Liver (tissue), 9 donors: ENCODE measurements around the gene WWP2. TPM values are rescaled to one million over a fixed set of nuclear protein-coding genes. Genes with fewer than 3 reads are reported as not detected.

Source experiments
- DNase-seq: peaks from one replicate; pipeline ENCODE4 v3.0.0-alpha.2; 2017; ENCODE audit warnings: low spot score
- H3K27ac ChIP-seq, 2 donors: one replicate each; pipeline ENCODE4 v1.7.0; 2013; ENCODE audit warnings: inconsistent platforms in 2 of 2, low read length in 2 of 2, control low read depth in 1 of 2, low read depth in 1 of 2, mild to moderate bottlenecking in 1 of 2
- H3K27me3 ChIP-seq, 4 donors: one replicate each; pipeline versions ENCODE4 v1.6.1 to v1.7.0; 2013; ENCODE audit warnings: low read length in 3 of 4, inconsistent platforms in 1 of 4, mild to moderate bottlenecking in 1 of 4, moderate library complexity in 1 of 4; ENCODE audit not compliant: control insufficient read depth in 4 of 4, insufficient read depth in 4 of 4
- H3K36me3 ChIP-seq, 4 donors: one replicate each; pipeline versions ENCODE4 v1.6.1 to v1.7.0; 2013; ENCODE audit warnings: low read length in 3 of 4, mild to moderate bottlenecking in 3 of 4, low read depth in 1 of 4, moderate library complexity in 1 of 4; ENCODE audit not compliant: control insufficient read depth in 4 of 4, insufficient read depth in 3 of 4
- H3K4me1 ChIP-seq, 4 donors: one replicate each; pipeline versions ENCODE4 v1.6.1 to v1.7.0; 2013; ENCODE audit warnings: low read length in 3 of 4, mild to moderate bottlenecking in 3 of 4, moderate library complexity in 1 of 4; ENCODE audit not compliant: control insufficient read depth in 4 of 4, insufficient read depth in 4 of 4
- H3K4me3 ChIP-seq, 3 donors: one replicate each; pipeline versions ENCODE4 v1.6.1 to v1.7.0; 2013; ENCODE audit warnings: low read length in 3 of 3, control low read depth in 1 of 3, low read depth in 1 of 3, mild to moderate bottlenecking in 1 of 3
- H3K9ac ChIP-seq, 2 donors: one replicate each; pipeline ENCODE4 v1.7.0; 2013; ENCODE audit warnings: low read length in 2 of 2, mild to moderate bottlenecking in 2 of 2, moderate library complexity in 2 of 2, control low read depth in 1 of 2, low read depth in 1 of 2
- H3K9me3 ChIP-seq, 4 donors: one replicate each; pipeline versions ENCODE4 v1.6.1 to v1.7.0; 2013; ENCODE audit warnings: low read length in 3 of 4; ENCODE audit not compliant: control insufficient read depth in 4 of 4
- EGR1 ChIP-seq, 2 donors: IDR thresholded peaks; 2 replicates each; pipeline ENCODE4 v1.6.1; 2016 to 2018; ENCODE audit warnings: antibody characterized with exemption in 2 of 2, low read depth in 2 of 2
- FOXA1 ChIP-seq: IDR thresholded peaks from 2 replicates; pipeline ENCODE4 v1.6.1; 2016; ENCODE audit warnings: antibody characterized with exemption
- FOXA2 ChIP-seq: IDR thresholded peaks from 2 replicates; pipeline ENCODE4 v1.6.1; 2016; ENCODE audit warnings: antibody characterized with exemption
- HNF4A ChIP-seq, 2 donors: conservative IDR thresholded peaks; 2 replicates each; pipeline ENCODE4 v1.6.1; 2016; ENCODE audit warnings: antibody characterized with exemption in 2 of 2, mild to moderate bottlenecking in 2 of 2
- HNF4G ChIP-seq: IDR thresholded peaks from 2 replicates; pipeline ENCODE4 v1.6.1; 2016; ENCODE audit warnings: antibody characterized with exemption
- JUND ChIP-seq, 2 donors: IDR thresholded peaks; 2 replicates each; pipeline ENCODE4 v1.6.1; 2016; ENCODE audit warnings: antibody characterized with exemption in 2 of 2
- NR2F2 ChIP-seq: IDR thresholded peaks from 2 replicates; pipeline ENCODE4 v1.6.1; 2016; ENCODE audit warnings: antibody characterized with exemption
- RAD21 ChIP-seq, 2 donors: IDR thresholded peaks; 2 replicates each; pipeline ENCODE4 v1.6.1; 2016; ENCODE audit warnings: antibody characterized with exemption in 2 of 2, mild to moderate bottlenecking in 2 of 2
- RXRA ChIP-seq, 2 donors: IDR thresholded peaks; 2 replicates each; pipeline ENCODE4 v1.6.1; 2017 to 2018; ENCODE audit warnings: antibody characterized with exemption in 2 of 2, mild to moderate bottlenecking in 1 of 2
- SP1 ChIP-seq: IDR thresholded peaks from 2 replicates; pipeline ENCODE4 v1.6.1; 2018; ENCODE audit warnings: antibody characterized with exemption, mild to moderate bottlenecking
- YY1 ChIP-seq: IDR thresholded peaks from 2 replicates; pipeline ENCODE4 v1.6.1; 2016; ENCODE audit warnings: antibody characterized with exemption, mild to moderate bottlenecking
- ZBTB33 ChIP-seq: IDR thresholded peaks from 2 replicates; pipeline ENCODE4 v1.6.1; 2016; ENCODE audit warnings: antibody characterized with exemption
- WGBS: extraction: QIAGEN DNeasy Blood & Tissue Kit; methylation state at CpG from one replicate; pipeline ENCODE4 v1.1.7; 2013; 5-methylcytosine and 5-hydroxymethylcytosine counted together
- polyA plus RNA-seq, 2 donors: library from polyadenylated mRNA; stranded (reverse) in 1 of 2; unstranded in 1 of 2; fragments of 200-250 nt in 1 of 2; fragments of >200 nt in 1 of 2; fragmentation: Nextera tagmentation in 1 of 2; extraction: Ambion mirVana in 1 of 2; gene quantifications; one replicate each; pipeline versions ENCODE4 v1.2.1 to v1.2.3, GENCODE V29; 2013 to 2015
- total RNA-seq, 2 donors: library from RNA; depleted of rRNA; stranded (reverse); fragments of >200 nt; gene quantifications; one replicate each; pipeline ENCODE4 v1.2.3, GENCODE V29; 2014
- TF ChIP-seq, protein P1 (sequence below): IDR thresholded peaks from 2 replicates; pipeline ENCODE4 v1.6.1; 2016; ENCODE audit warnings: antibody characterized with exemption
- TF ChIP-seq, protein P2 (sequence below): IDR thresholded peaks from 2 replicates; pipeline ENCODE4 v1.6.1; 2016; ENCODE audit warnings: antibody characterized with exemption
- TF ChIP-seq, protein P3 (sequence below): IDR thresholded peaks from 2 replicates; pipeline ENCODE4 v1.6.1; 2016; ENCODE audit warnings: antibody characterized with exemption, mild to moderate bottlenecking
- TF ChIP-seq, protein P4 (sequence below): fragments of 150-350 bp; IDR thresholded peaks from 2 replicates; pipeline ENCODE4 v1.5.1; 2017; ENCODE audit warnings: improper control_type of control experiment, low read depth, low read length; ENCODE audit not compliant: missing input control
- donor health status: healthy.
- donor health status: healthy.
- donor health status: healthy.
- donor health status: healthy.
- donor health status: healthy.

The WWP2 gene
- total and polyA plus RNA-seq, 4 donors, result 8.6 to 22.7 (median 13.6) TPM

DNA sequence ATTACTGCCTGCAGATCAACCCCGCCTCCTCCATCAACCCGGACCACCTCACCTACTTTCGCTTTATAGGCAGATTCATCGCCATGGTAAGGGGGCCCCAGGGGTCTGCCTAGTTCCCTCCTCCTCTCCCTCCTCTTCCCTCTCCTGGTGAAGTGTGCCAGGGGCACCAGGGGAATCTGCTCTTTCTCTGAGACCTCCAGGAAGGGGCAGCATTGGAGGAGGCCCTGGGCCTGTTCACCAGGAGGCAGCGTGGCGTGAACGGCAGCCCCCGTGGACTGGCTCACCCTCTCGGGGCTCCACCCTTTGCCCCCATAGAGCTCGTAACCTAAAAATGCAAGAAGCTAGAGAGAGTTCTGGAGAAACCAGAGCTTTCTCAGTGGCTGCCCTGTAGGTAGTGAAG is 171.9 kb downstream of the WWP2 start:
- DNase-seq, result no peak
- no peak overlapping the region for H3K4me3 ChIP-seq
- no peaks in the 10 kb centered on the region for H3K9me3 ChIP-seq
- H3K9ac ChIP-seq, result no peak overlapping the region
- 92% methylated on average over 10 of the region's 10 CpGs for WGBS
- no peaks in the 10 kb centered on the region for H3K4me1 ChIP-seq
- H3K27me3 ChIP-seq, result no peaks in the 10 kb centered on the region
- no peak overlapping the region for H3K27ac ChIP-seq
- TF ChIP-seq YY1 (no peak), ZBTB33 (no peak), EGR1 (IDR thresholded peaks at IDR 0.05; ENCODE audit: low read depth in 2 of 2) (no peak), HNF4A (conservative IDR thresholded peaks at IDR 0.05) (no peak), FOXA2 (no peak), JUND (IDR thresholded peaks at IDR 0.05) (no peak), RXRA (IDR thresholded peaks at IDR 0.05) (no peak)
- TF ChIP-seq, protein P1, sequence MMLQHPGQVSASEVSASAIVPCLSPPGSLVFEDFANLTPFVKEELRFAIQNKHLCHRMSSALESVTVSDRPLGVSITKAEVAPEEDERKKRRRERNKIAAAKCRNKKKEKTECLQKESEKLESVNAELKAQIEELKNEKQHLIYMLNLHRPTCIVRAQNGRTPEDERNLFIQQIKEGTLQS, result no peak
- TF ChIP-seq, protein P2, sequence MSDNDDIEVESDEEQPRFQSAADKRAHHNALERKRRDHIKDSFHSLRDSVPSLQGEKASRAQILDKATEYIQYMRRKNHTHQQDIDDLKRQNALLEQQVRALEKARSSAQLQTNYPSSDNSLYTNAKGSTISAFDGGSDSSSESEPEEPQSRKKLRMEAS, result no peak
- H3K36me3 ChIP-seq, result peaks cover 11 to 64% (median 24%) of the 10 kb centered on the region in 4 donors

- Histone ChIP-seq H3K27ac (no peak overlapping the region), H3K36me3 (peaks cover 11 to 66% (median 25%) of the 10 kb centered on the region in 4 donors), H3K27me3 (no peaks in the 10 kb centered on the region), H3K4me3 (no peak overlapping the region), H3K4me1 (no peaks in the 10 kb centered on the region), H3K9me3 (no peaks in the 10 kb centered on the region), H3K9ac (no peak overlapping the region)
- whole genome bisulfite sequencing, result 96% methylated on average over 17 of the region's 17 CpGs
- no peak for TF ChIP-seq NR2F2
- no peak for TF ChIP-seq SP1
- TF ChIP-seq RXRA (IDR thresholded peaks at IDR 0.05), result no peak
- no peak for TF ChIP-seq EGR1 (IDR thresholded peaks at IDR 0.05; ENCODE audit: low read depth in 2 of 2)
- TF ChIP-seq FOXA1, result no peak
- no peak for TF ChIP-seq FOXA2
- TF ChIP-seq, protein P1, result no peak
- TF ChIP-seq, protein P3, sequence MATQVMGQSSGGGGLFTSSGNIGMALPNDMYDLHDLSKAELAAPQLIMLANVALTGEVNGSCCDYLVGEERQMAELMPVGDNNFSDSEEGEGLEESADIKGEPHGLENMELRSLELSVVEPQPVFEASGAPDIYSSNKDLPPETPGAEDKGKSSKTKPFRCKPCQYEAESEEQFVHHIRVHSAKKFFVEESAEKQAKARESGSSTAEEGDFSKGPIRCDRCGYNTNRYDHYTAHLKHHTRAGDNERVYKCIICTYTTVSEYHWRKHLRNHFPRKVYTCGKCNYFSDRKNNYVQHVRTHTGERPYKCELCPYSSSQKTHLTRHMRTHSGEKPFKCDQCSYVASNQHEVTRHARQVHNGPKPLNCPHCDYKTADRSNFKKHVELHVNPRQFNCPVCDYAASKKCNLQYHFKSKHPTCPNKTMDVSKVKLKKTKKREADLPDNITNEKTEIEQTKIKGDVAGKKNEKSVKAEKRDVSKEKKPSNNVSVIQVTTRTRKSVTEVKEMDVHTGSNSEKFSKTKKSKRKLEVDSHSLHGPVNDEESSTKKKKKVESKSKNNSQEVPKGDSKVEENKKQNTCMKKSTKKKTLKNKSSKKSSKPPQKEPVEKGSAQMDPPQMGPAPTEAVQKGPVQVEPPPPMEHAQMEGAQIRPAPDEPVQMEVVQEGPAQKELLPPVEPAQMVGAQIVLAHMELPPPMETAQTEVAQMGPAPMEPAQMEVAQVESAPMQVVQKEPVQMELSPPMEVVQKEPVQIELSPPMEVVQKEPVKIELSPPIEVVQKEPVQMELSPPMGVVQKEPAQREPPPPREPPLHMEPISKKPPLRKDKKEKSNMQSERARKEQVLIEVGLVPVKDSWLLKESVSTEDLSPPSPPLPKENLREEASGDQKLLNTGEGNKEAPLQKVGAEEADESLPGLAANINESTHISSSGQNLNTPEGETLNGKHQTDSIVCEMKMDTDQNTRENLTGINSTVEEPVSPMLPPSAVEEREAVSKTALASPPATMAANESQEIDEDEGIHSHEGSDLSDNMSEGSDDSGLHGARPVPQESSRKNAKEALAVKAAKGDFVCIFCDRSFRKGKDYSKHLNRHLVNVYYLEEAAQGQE, result no peak
- no peak for TF ChIP-seq HNF4A (conservative IDR thresholded peaks at IDR 0.05)
- no peak for TF ChIP-seq HNF4G
- TF ChIP-seq, protein P2, result no peak
- TF ChIP-seq RAD21 (IDR thresholded peaks at IDR 0.05), result no peak
- TF ChIP-seq, protein P4, sequence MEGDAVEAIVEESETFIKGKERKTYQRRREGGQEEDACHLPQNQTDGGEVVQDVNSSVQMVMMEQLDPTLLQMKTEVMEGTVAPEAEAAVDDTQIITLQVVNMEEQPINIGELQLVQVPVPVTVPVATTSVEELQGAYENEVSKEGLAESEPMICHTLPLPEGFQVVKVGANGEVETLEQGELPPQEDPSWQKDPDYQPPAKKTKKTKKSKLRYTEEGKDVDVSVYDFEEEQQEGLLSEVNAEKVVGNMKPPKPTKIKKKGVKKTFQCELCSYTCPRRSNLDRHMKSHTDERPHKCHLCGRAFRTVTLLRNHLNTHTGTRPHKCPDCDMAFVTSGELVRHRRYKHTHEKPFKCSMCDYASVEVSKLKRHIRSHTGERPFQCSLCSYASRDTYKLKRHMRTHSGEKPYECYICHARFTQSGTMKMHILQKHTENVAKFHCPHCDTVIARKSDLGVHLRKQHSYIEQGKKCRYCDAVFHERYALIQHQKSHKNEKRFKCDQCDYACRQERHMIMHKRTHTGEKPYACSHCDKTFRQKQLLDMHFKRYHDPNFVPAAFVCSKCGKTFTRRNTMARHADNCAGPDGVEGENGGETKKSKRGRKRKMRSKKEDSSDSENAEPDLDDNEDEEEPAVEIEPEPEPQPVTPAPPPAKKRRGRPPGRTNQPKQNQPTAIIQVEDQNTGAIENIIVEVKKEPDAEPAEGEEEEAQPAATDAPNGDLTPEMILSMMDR, result no peak
- no peak for TF ChIP-seq ZBTB33
- TF ChIP-seq YY1, result no peak
- DNase-seq, result no peak
These were observed 172.6 kb downstream of the WWP2 start for GRCh38 chr16:69934751-69935150.
